Neural progenitor cell (in vitro differentiated cells): ENCODE measurements around the gene DISC1.

ENCODE experiments used
- EZH2 ChIP-seq: fragments of 200-600 bp; sonication (generic); IDR thresholded peaks from 2 replicates; pipeline ENCODE4 v1.6.1; 2017; ENCODE audit warnings: antibody characterized with exemption, mild to moderate bottlenecking, moderate library complexity
- EZH2phosphoT487 ChIP-seq: fragments of 200-600 bp; sonication (generic); IDR thresholded peaks from 2 replicates; pipeline ENCODE4 v1.6.1; 2017; ENCODE audit warnings: antibody characterized with exemption
- TF ChIP-seq, protein P1 (sequence below): fragments of 200-600 bp; sonication (generic); IDR thresholded peaks from 2 replicates; pipeline ENCODE4 v1.5.1; 2017; ENCODE audit warnings: antibody characterized with exemption, mild to moderate bottlenecking

DNA sequence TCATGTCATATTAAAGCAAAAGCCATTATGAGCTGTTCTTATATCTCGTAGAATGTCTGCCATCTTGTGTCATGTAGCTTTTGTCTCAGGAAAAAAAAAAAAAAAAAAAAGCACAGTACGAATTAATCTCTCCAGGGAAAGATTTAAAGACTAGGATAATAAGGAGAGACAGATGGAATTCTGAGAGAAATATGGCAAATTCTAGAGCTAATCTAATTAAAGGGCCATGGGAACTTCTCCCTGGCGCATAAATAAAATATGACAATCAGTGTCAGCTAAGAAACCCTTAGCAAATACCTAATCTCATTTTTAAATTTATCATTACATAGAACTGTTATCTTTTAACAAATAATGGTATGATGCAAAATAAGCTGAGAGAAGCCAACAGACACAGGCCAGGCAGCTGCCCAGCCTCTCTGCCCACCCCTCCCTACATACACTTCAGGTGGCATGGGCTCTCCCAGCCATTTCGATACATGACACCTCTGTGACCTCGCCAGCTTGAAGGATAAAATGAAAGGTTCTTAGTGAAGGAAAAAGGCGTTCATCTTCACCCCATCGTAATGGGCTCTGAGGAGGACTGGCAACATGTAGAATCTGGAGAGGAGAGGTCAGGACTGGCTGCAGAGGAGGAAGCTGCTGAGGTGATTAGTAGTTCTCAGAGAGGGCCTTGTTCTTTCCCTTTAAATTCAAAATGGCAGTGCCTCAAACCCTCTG lies 39.8 kb downstream of the DISC1 start:
- TF ChIP-seq, protein P1, sequence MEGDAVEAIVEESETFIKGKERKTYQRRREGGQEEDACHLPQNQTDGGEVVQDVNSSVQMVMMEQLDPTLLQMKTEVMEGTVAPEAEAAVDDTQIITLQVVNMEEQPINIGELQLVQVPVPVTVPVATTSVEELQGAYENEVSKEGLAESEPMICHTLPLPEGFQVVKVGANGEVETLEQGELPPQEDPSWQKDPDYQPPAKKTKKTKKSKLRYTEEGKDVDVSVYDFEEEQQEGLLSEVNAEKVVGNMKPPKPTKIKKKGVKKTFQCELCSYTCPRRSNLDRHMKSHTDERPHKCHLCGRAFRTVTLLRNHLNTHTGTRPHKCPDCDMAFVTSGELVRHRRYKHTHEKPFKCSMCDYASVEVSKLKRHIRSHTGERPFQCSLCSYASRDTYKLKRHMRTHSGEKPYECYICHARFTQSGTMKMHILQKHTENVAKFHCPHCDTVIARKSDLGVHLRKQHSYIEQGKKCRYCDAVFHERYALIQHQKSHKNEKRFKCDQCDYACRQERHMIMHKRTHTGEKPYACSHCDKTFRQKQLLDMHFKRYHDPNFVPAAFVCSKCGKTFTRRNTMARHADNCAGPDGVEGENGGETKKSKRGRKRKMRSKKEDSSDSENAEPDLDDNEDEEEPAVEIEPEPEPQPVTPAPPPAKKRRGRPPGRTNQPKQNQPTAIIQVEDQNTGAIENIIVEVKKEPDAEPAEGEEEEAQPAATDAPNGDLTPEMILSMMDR = no peak
- TF ChIP-seq EZH2 = no peak
- TF ChIP-seq EZH2phosphoT487 = no peak
